SU-DHL-6 (cell line): ENCODE data around the gene RAB11FIP3.

Source experiments
- H2AFZ ChIP-seq: fragments of 200-600 bp; sonication (generic); 2 replicates; pipeline ENCODE4 v1.6.1; 2014; ENCODE audit warnings: low read depth, mild to moderate bottlenecking, moderate library complexity, mixed read lengths, antibody characterized with exemption, low read length; ENCODE audit not compliant: severe bottlenecking
- H3F3A ChIP-seq: fragments of 200-600 bp; shearing (Covaris generic); 2 replicates; pipeline ENCODE4 v1.6.0; 2016; ENCODE audit warnings: antibody characterized with exemption, mild to moderate bottlenecking; ENCODE audit not compliant: insufficient read depth
- H3K27ac ChIP-seq: fragments of 200-600 bp; sonication (generic); 2 replicates; pipeline ENCODE4 v1.5.1; 2016; ENCODE audit warnings: low read depth, mild to moderate bottlenecking, low read length, moderate library complexity, mixed read lengths
- H3K27me3 ChIP-seq: fragments of 200-600 bp; sonication (generic), shearing (Covaris generic); 2 replicates; pipeline ENCODE4 v1.6.0; 2014; ENCODE audit warnings: mild to moderate bottlenecking, low read length
- H3K36me3 ChIP-seq: fragments of 200-600 bp; sonication (generic); 2 replicates; pipeline ENCODE4 v1.6.1; 2014; ENCODE audit warnings: mild to moderate bottlenecking, low read length, mixed read lengths
- H3K4me2 ChIP-seq: fragments of 300-600, 200-600 bp; shearing (Covaris generic), sonication (generic); 2 replicates; pipeline ENCODE4 v1.6.0; 2014; ENCODE audit warnings: low read length, low read depth, mild to moderate bottlenecking; ENCODE audit not compliant: poor library complexity, severe bottlenecking
- H3K4me3 ChIP-seq: fragments of 200-600 bp; sonication (generic); 2 replicates; pipeline ENCODE4 v1.5.1; 2014; ENCODE audit warnings: antibody characterized with exemption, low read length, mild to moderate bottlenecking, mixed read lengths; ENCODE audit not compliant: insufficient read depth, poor library complexity, severe bottlenecking
- H3K79me2 ChIP-seq: fragments of 200-600 bp; sonication (generic); 2 replicates; pipeline ENCODE4 v1.6.1; 2014; ENCODE audit warnings: mild to moderate bottlenecking, low read length, moderate library complexity; ENCODE audit not compliant: insufficient read depth
- H3K9ac ChIP-seq: fragments of 200-600 bp; sonication (generic); 2 replicates; pipeline ENCODE4 v1.7.0; 2014; ENCODE audit warnings: mild to moderate bottlenecking, low read length
- H3K9me2 ChIP-seq: fragments of 200-600 bp; sonication (generic); replicated peaks from 2 replicates; pipeline ENCODE4 v1.6.1; 2014; ENCODE audit warnings: low read length; ENCODE audit not compliant: insufficient read depth
- H3K9me3 ChIP-seq: fragments of 200-600 bp; sonication (generic); 2 replicates; pipeline ENCODE4 v1.6.1; 2014; ENCODE audit warnings: low read length, mixed read lengths; ENCODE audit not compliant: insufficient read depth
- H4K20me1 ChIP-seq: fragments of 200-600 bp; sonication (generic); 2 replicates; pipeline ENCODE4 v1.6.1; 2014; ENCODE audit warnings: low read depth, mild to moderate bottlenecking, antibody characterized with exemption, low read length, moderate library complexity, mixed read lengths
- EZH2phosphoT487 ChIP-seq: fragments of 200-600 bp; sonication (generic), shearing (Covaris generic); conservative IDR thresholded peaks from 2 replicates; pipeline ENCODE4 v1.6.1; 2018; ENCODE audit warnings: mild to moderate bottlenecking, antibody characterized with exemption, low read length, moderate library complexity, mixed read lengths
- TF ChIP-seq, protein P1 (sequence below): fragments of 200-600 bp; sonication (generic); IDR thresholded peaks from one replicate; pipeline ENCODE4 v1.5.1; 2017; ENCODE audit warnings: antibody characterized with exemption, mild to moderate bottlenecking, low read length, moderate library complexity; ENCODE audit not compliant: insufficient read depth, poor library complexity, severe bottlenecking

Gene RAB11FIP3

DNA sequence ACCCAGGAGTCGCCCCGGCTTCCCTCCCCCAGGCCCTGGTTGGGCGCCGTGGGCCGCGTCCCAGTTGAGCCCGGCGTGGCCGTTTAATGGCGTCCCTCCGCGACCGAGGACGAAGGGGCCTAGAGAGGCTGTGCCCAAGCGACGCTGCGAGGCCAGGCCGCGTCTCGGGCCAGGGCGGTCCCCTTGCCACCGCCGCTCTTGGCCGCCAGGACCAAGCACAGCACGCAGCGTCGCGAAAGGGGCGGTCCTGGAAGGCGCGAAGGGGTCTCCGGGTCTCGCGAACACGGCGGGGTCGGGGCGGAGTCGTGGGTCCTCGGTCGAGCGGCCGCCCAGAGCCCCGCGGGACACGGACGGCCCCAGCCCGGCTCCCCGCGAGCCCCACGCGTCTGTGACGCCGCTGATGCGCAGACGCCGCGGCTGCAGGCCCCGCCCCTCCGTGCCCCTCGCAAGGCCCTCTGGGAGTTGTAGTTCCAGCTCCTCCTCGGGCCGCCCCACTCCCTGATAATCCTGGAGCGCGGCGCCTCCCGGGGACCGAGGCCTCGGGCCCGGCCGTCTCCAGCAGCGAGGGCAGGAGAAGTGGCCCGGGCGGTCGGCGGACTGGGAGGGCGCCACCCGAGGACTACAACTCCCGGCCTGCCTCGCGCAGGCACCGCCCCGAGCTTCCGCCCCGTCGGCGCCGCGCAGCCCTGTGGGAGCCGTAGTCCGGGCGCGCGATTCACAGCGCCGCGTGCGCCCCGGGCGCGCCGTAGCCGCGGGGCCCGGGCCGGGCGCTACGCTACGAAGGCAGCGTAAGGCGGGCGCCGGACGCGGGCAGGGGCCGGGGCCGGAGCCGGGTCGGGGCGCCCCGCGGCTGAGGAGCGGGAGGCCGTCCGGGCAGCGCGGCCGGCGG, 101.8 kb downstream of the RAB11FIP3 start, which contains the start of gene CAPN15:
Gene CAPN15 (plus strand): TSS at position 698 of the 889 bp plus-strand sequence. CDS start 19,127 bp downstream, outside the sequence.
- peaks cover 45% of the 10 kb centered on the region for H3K79me2 ChIP-seq
- no peaks in the 10 kb centered on the region; the same call in 1 of the 2 replicates for H4K20me1 ChIP-seq
- peak within 1 kb of the TSS; percentile 64 for H3K4me3 ChIP-seq
- H3K4me2 ChIP-seq: peak within 1 kb of the TSS; percentile 64
- H3K27ac ChIP-seq: peak within 1 kb of the TSS; percentile 84
- H3K9me3 ChIP-seq: no peaks in the 10 kb centered on the region
- TF ChIP-seq, protein P1, sequence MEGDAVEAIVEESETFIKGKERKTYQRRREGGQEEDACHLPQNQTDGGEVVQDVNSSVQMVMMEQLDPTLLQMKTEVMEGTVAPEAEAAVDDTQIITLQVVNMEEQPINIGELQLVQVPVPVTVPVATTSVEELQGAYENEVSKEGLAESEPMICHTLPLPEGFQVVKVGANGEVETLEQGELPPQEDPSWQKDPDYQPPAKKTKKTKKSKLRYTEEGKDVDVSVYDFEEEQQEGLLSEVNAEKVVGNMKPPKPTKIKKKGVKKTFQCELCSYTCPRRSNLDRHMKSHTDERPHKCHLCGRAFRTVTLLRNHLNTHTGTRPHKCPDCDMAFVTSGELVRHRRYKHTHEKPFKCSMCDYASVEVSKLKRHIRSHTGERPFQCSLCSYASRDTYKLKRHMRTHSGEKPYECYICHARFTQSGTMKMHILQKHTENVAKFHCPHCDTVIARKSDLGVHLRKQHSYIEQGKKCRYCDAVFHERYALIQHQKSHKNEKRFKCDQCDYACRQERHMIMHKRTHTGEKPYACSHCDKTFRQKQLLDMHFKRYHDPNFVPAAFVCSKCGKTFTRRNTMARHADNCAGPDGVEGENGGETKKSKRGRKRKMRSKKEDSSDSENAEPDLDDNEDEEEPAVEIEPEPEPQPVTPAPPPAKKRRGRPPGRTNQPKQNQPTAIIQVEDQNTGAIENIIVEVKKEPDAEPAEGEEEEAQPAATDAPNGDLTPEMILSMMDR: no peak
- TF ChIP-seq EZH2phosphoT487: no peak
- H3K9me2 ChIP-seq: no peaks in the 10 kb centered on the region
- no peaks in the 10 kb centered on the region for H3K36me3 ChIP-seq
- H3F3A ChIP-seq: 0 out of 2 replicates have a peak, but pooled peaks cover 9% of the 10 kb centered on the region
- H2AFZ ChIP-seq: peak within 1 kb of the TSS; percentile 70
- peak within 1 kb of the TSS; percentile 81 for H3K9ac ChIP-seq
- no peaks in the 10 kb centered on the region for H3K27me3 ChIP-seq

DNA sequence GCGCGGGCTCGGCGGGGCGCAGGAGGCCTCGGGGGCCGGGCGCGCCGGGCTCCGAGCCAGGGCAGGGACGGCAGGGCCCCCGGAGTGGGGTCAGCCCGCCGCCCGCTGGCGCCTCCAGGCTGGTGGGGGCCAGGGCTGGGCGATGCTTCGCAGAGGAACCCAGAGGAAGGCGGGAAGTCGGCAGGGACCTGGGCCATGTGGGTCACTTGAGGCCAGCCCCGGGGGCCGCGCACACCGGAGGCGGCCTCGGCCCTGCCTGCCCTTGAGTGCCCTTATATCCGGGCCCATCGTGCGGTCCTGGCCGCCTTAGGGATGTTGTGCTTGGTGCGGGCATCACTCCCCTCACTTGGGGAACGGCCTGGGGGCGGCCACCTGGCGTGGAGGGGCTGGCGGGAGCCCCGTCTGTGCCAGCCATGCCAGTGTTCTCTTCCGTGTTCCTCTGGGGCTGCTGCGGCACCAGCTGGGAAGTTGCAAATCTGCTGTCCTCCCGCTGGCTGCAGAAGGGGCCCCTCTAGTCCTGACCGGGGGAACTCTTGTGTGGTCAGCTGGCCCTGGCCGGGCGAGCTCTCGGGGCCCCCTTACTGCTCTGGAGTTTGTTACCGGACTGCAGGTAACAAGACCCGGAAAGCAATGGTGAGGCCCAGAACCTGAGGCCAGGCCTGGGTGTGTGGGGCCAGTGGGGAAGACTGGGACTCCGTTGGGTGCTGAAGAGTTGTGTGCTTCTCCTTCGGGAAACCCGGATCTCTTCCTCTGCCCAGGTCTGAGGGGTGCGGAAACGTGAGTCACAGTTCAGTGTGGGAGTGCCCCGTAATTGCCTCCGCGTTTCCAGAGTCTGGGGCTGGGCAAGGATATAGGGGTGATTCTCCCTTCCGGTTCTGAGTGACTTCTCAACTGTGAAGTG, 102.9 kb downstream of the RAB11FIP3 start:
- H3K9me2 ChIP-seq: no peaks in the 10 kb centered on the region
- peak overlapping the region; percentile 76 for H3K9ac ChIP-seq
- no peaks in the 10 kb centered on the region for H3K27me3 ChIP-seq
- no peaks in the 10 kb centered on the region; the same call in 1 of the 2 replicates for H4K20me1 ChIP-seq
- H3K4me3 ChIP-seq: peak overlapping the region; percentile 64
- no peaks in the 10 kb centered on the region for H3K9me3 ChIP-seq
- H3K27ac ChIP-seq: peak overlapping the region; percentile 42
- TF ChIP-seq EZH2phosphoT487: no peak
- TF ChIP-seq, protein P1: no peak
- H3K79me2 ChIP-seq: peaks cover 53% of the 10 kb centered on the region
- H3K4me2 ChIP-seq: peak overlapping the region; percentile 60
- 0 out of 2 replicates have a peak, but pooled peaks cover 9% of the 10 kb centered on the region for H3F3A ChIP-seq
- H3K36me3 ChIP-seq: no peaks in the 10 kb centered on the region
- H2AFZ ChIP-seq: no peak overlapping the region

DNA sequence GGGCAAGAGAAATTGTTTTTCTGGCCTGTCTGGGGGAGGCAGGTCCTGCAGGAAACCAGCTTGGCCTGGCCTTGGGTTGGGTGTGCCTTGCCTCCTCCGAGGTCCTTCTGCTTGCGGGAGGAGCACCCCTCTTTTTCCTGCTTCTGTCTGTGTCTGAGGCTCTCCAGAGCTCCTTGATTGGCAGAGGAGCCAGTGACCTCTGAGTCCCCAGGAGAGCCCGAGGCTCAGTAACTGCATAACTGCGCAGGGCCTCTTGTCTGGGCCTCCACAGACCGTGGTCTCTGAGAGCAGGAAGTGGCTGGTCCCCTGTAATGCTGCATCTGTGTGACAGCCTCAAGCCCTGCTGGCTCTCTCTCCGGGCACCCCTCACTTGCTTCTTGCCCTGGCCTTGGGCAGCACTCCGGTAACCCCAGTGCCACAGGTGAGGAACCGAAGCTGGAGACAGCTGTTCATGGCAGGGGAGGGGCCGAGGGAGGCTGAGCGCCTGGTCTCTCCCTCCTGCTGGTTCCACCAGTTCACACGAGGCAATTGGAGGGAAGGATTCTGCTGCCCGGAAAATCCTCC, 103.6 kb downstream of the RAB11FIP3 start:
- Histone ChIP-seq H3F3A (0 out of 2 replicates have a peak, but pooled peaks cover 9% of the 10 kb centered on the region), H2AFZ (no peak overlapping the region), H4K20me1 (no peaks in the 10 kb centered on the region; the same call in 1 of the 2 replicates), H3K27me3 (no peaks in the 10 kb centered on the region), H3K79me2 (peaks cover 60% of the 10 kb centered on the region), H3K36me3 (no peaks in the 10 kb centered on the region), H3K4me2 (peak overlapping the region; percentile 60), H3K9me2 (no peaks in the 10 kb centered on the region), H3K9me3 (no peaks in the 10 kb centered on the region), H3K4me3 (peak overlapping the region; percentile 64), H3K27ac (peak overlapping the region; percentile 42), H3K9ac (peak overlapping the region; percentile 76)
- TF ChIP-seq EZH2phosphoT487: no peak
- TF ChIP-seq, protein P1: no peak
